NCI-H2029 (cell line): ENCODE measurements around the gene TVP23A.
"Not testable (repeated sequence)": the region's sequence is repeated elsewhere in the genome, so short reads cannot be mapped to it uniquely, and the experiment has no call there.

ENCODE experiments used
- DNase-seq: peaks from one replicate; lab custom pipeline; 2025; lab: John Stamatoyannopoulos, UW

The TVP23A gene

DNA sequence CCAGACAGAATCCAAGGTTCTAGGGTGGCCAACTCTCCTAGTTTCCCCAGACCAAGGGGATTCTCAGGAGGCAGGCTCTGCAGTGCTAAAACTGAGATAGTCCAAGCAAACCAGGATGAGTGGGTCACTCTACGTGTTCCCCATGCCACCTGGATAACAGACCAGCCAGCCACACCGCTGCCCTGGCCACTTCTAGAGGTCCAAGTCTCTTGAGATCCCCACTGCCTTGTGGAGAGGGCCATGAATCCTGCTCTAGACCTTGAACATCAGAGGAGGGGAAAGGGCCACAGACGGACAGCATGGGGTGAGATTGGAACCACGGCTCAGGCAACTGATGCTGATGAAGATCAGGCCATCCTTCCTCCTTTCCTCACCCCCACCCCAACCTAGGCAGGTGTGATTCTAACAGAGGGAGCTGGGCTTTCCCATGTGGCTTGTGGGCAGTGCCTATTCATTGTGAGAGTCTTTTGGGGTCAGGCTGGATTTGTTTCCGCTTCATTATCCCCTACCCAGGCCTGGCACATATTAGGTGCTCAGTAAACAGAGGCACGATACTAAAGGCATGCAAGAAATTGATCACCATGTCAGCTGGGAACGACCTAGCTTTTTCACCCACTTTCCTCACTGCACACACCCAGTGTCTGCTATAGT, 16.8 kb upstream of the TVP23A start:
- DNase-seq, result no peak

DNA sequence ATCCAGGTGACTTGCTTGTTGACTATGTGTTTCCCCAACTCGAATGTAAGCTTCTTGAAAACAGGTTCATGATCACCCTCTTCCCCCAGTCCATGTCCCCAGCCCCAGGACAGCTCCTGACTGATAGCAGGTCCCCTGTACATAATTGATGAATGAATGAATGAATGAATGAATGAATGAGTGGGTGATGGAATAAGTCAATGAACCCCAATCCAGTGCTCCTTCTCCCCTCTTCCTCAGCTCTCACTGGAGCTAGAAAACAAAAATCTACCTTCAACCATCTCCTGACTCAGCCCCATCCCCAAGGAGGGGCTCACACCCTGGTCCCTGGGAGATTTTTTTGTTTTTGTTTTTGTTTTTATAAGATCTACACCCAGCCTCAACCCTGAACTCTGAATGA, 16.2 kb upstream of the TVP23A start:
- no peak for DNase-seq

GRCh38 chr16:10834130-10834529, 15.5 kb upstream of the TVP23A start:
- DNase-seq, result no peak

GRCh38 chr16:10833271-10833670, 14.7 kb upstream of the TVP23A start:
- no peak for DNase-seq

GRCh38 chr16:10831894-10832886, 13.6 kb upstream of the TVP23A start:
- DNase-seq, result no peak

DNA sequence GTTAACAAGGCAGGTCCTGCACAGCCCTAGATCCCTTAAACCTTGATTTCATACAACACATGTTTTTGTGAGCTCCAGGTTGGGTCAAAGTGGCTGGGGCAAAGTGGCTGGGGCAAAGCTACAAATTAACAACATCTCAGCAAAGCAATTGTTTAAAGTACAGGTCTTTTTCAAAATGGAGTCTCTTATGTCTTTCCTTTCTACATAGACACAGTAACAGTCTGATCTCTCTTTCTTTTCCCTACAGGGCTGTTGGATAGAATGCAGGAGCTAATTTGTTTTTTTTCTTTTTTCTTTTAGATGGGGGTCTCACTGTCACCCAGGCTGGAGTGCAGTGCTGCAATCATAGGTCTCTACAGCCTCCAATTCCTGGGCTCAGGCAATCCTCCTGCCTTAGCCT, 11.6 kb upstream of the TVP23A start:
- DNase-seq, result not testable (repeated sequence)

DNA sequence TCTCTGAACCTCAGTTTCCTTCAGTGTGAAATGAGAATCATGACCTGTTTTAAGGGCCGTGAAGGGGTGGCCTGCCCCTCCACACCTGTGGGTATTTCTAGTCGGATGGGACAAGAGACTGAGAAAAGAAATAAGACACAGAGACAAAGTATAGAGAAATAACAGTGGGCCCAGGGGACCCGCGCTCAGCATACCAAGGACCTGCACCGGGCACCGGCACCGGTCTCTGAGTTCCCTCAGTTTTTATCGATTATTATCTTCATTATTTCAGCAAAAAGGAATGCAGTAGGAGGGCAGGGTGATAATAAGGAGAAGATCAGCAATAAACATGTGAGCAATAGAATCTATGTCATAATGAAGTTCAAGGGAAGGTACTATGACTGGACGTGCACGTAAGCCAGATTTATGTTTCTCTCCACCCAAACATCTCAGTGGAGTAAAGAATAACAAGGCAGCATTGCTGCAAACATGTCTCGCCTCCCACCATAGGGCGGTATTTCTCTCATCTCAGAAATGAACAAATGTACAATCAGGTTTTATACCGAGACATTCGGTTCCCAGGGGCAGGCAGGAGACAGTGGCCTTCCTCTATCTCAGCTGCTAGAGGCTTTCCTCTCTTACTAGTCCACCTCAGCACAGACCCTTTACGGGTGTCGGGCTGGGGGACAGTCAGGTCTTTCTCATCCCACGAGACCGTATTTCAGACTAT, 10.9 kb upstream of the TVP23A start:
- not testable (repeated sequence) for DNase-seq

- DNase-seq, result peak; percentile 88
Measured at GRCh38 chr16:10828851-10829366, 10.3 kb upstream of the TVP23A start.

GRCh38 chr16:10827691-10828341, 9.2 kb upstream of the TVP23A start:
- DNase-seq, result no peak

DNA sequence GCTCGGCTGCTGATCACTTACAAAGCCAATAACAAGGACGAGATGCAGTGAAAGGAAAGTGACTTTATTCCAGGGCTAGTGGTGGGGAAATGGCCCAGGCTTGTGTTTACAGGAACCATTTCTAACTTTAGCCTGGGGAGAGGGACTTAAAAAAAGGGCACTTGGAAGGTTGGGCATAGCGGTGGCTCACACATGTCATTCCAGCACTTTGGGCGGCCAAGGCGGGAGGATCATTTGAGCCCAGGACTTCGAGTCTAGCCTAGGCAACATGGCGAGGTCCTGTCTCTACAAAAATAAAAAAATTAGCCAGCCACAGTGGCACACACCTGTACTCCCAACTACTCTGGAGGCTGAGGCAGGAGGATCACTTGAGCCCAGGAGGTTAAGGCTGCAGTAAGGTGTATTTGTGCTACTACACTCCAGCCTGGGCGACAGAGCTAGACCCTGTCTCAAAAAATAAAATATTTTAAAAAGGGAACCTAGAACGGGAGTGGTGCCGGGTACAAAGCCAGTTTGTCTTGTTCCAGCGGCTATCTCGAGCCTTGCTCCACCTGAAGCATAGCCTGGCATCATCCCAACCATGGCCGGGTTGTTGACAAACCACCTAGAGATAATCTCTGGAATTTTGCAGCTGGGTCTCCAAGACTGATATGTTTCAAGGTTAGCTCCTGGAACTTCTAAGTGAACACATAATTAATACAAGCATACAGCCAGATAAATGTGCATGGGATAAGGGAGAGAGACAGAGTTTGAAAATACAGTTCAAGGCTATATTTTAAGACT, 5.7 kb upstream of the TVP23A start:
- no peak for DNase-seq

DNA sequence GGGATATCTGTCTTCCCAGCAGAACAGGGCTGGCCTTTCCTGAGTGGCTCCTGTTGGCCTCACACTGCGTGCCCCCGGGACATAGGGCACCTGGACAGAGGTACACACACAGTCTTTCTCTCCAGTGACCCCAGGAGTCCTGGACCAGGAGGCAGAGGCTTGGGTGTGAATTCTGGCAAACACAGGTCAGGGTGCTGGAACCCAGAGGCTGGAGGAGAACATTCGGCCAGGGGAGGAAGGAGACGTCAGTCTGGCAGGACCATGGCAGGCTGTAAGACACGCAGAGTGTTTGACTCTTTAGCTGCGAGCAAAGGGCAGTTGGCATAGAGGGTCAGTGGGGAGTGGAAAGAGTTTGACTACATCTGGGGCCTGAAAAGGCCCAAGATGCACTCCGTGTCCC, 4.1 kb upstream of the TVP23A start:
- DNase-seq, result no peak

GRCh38 chr16:10820546-10820945, 2.0 kb upstream of the TVP23A start:
- DNase-seq, result no peak

GRCh38 chr16:10817514-10817913, 1.1 kb downstream of the TVP23A start:
- no peak for DNase-seq

- DNase-seq, result no peak
Measured at GRCh38 chr16:10813099-10813455, 5.5 kb downstream of the TVP23A start.

GRCh38 chr16:10812312-10813098, 6.1 kb downstream of the TVP23A start:
- DNase-seq, result no peak

DNA sequence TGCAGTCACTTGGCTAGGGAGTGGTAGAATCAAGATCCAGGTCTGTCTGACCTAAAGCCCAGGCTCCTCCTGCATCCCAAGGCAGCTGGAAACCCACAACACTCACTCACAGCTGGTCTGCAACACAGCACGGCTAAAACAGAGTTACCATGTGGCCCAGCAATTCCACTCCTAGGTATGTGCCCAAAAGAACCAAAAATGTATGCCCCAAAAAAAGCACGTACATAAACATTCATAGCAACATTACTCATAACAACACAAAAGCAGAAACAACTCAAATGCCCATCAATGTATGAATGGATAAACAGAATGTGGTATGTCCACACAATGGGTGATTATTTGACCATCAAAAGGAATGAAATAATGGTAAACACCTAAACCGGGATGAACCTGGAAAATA, 8.9 kb downstream of the TVP23A start:
- no peak for DNase-seq

GRCh38 chr16:10808850-10809249, 9.7 kb downstream of the TVP23A start:
- DNase-seq, result no peak

DNA sequence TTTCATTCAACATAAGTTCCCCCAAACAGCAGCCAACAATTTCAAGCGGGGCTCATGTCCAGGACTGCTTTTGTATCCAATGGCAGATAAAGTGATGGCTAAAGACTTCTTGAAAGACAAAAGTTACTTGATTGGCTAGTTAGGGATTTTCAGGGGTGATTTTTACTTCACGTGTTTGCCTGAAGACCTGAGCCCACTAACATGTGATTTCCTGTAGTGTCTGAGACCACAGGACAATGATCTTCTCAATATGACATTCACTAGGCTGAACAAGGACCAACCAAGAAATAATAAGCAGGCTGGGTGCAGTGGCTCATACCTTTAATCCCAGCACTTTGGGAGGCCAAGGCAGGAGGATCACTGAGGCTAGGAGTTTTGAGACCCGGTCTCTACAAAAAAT, 10.4 kb downstream of the TVP23A start:
- DNase-seq, result no peak

DNA sequence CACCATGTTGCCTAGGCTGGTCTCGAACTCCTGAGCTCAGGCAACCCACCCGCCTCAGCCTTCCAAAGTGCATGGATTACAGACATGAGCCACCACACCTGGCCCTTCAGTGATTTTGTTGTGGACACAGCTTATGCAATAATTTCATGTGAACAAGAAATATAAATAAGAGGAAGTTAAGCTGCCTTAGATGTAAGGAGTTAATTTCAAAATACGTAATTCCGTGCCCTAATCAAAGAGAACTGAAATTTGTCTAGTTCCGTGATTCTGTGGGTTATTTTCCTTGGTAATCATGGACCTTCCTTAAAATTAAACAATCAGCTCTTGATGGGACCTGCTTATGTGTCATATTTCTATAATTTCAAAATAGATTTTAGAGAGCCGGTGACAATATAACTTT, 11.9 kb downstream of the TVP23A start:
- DNase-seq, result no peak

DNA sequence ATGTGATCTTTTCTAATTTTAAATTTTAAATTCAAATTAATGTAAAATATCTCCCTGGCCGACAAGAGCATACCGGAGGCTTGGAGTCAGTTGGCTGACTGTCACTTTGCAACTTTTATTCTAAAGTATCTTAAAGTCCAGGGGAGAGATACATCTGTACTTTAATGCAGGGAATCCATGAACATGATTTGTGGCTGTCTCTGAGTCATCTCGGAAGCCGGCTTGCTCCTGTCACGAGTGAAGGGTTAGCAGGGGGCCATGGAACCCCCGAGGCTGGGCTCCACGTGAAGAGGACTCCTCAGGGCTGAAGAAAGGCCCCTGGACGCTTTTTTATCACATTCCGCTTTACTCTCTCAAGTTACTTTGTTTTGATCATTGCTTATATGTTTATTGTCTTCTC, 13.3 kb downstream of the TVP23A start:
- DNase-seq, result no peak
